IMR-90 (cell line): ENCODE measurements around the gene PPP1R13B. TPM values are rescaled to one million over a fixed set of nuclear protein-coding genes. Genes with fewer than 3 reads are reported as not detected.

ENCODE experiments used
- ATAC-seq: fragments of 200-7000 bp; cut with Tn5 transposase; 2 replicates; pipeline ENCODE4 v1.9.1; 2020; ENCODE audit warnings: low read depth, mild to moderate bottlenecking, moderate library complexity
- BruUV-seq: library from RNA; stranded (reverse); fragments of 400-500 nt; replicated peaks from 2 replicates; lab custom pipeline; 2021; lab: Mats Ljungman, UMichigan
- CTCF ChIA-PET: fragments of 300-600 bp; formaldehyde crosslinking; extraction: SDS; loops from one replicate; lab custom pipeline; 2021; ENCODE audit warnings: antibody characterized with exemption; lab: Yijun Ruan, JAX
- POLR2A ChIA-PET: fragments of 300-600 bp; sonication (Branson Sonifier 250); formaldehyde crosslinking; loops from one replicate; lab custom pipeline; 2022; ENCODE audit warnings: antibody characterized with exemption; ENCODE audit not compliant: unreplicated experiment; lab: Charles Lee
- DNase-seq: peaks from one replicate; pipeline ENCODE4 v3.0.0; 2013
- H2AFZ ChIP-seq: replicated peaks from 2 replicates; pipeline ENCODE3; 2013; ENCODE audit warnings: low read length, mild to moderate bottlenecking; ENCODE audit not compliant: poor library complexity
- H2AK5ac ChIP-seq: 2 replicates; pipeline ENCODE4 v1.6.1; 2013; ENCODE audit warnings: low read depth, low read length, inconsistent platforms
- H2AK9ac ChIP-seq: replicated peaks from 2 replicates; pipeline ENCODE3; 2013; ENCODE audit warnings: mild to moderate bottlenecking, low read depth, low read length, moderate library complexity; ENCODE audit not compliant: poor library complexity
- H2BK120ac ChIP-seq: 2 replicates; pipeline ENCODE4 v1.6.1; 2013; ENCODE audit warnings: low read depth, low read length, inconsistent platforms
- H2BK15ac ChIP-seq: 3 replicates; pipeline ENCODE4 v1.6.1; 2013; ENCODE audit warnings: low read depth, low read length, inconsistent platforms
- H2BK20ac ChIP-seq: 2 replicates; pipeline ENCODE4 v1.6.1; 2013; ENCODE audit warnings: low read depth, mild to moderate bottlenecking, inconsistent platforms, low read length, moderate library complexity
- H2BK5ac ChIP-seq: 2 replicates; pipeline ENCODE4 v1.6.1; 2013; ENCODE audit warnings: mild to moderate bottlenecking, low read depth, low read length, inconsistent platforms; ENCODE audit not compliant: poor library complexity, severe bottlenecking
- H3K14ac ChIP-seq: replicated peaks from 2 replicates; pipeline ENCODE4 v1.6.1; 2013; ENCODE audit warnings: low read depth, low read length, inconsistent platforms
- H3K18ac ChIP-seq: 2 replicates; pipeline ENCODE4 v1.6.1; 2013; ENCODE audit warnings: low read depth, low read length, control low read depth
- H3K23ac ChIP-seq: 2 replicates; pipeline ENCODE4 v1.6.1; 2013; ENCODE audit warnings: low read depth, low read length, inconsistent platforms
- H3K27ac ChIP-seq: 2 replicates; pipeline ENCODE4 v1.5.1; 2013; ENCODE audit warnings: mild to moderate bottlenecking, control low read depth, low read length; ENCODE audit not compliant: insufficient read depth
- H3K27me3 ChIP-seq: 2 replicates; pipeline ENCODE4 v1.6.1; 2013; ENCODE audit warnings: low read length; ENCODE audit not compliant: control insufficient read depth, insufficient read depth
- H3K36me3 ChIP-seq: 2 replicates; pipeline ENCODE4 v1.6.1; 2013; ENCODE audit warnings: low read length, mixed read lengths; ENCODE audit not compliant: control insufficient read depth, insufficient read depth
- H3K4ac ChIP-seq: 2 replicates; pipeline ENCODE4 v1.6.1; 2013; ENCODE audit warnings: low read depth, low read length, inconsistent platforms
- H3K4me1 ChIP-seq: 2 replicates; pipeline ENCODE4 v1.6.1; 2013; ENCODE audit warnings: low read length, mixed read lengths; ENCODE audit not compliant: control insufficient read depth, insufficient read depth
- H3K4me2 ChIP-seq: 2 replicates; pipeline ENCODE4 v1.6.1; 2013; ENCODE audit warnings: low read depth, mild to moderate bottlenecking, control low read depth, low read length, moderate library complexity
- H3K4me3 ChIP-seq: 2 replicates; pipeline ENCODE4 v1.5.1; 2013; ENCODE audit warnings: low read depth, mild to moderate bottlenecking, control low read depth, low read length, moderate library complexity; ENCODE audit not compliant: insufficient read depth
- H3K56ac ChIP-seq: 2 replicates; pipeline ENCODE4 v1.6.1; 2013; ENCODE audit warnings: low read length, inconsistent platforms; ENCODE audit not compliant: insufficient read depth; ENCODE audit errors: extremely low read depth
- H3K79me1 ChIP-seq, 2 experiments: 2 replicates each; pipeline ENCODE4 v1.6.1; 2013; ENCODE audit warnings: low read length in 2 of 2, inconsistent platforms in 1 of 2, low read depth in 1 of 2
- H3K9ac ChIP-seq: 2 replicates; pipeline ENCODE4 v1.6.1; 2013; ENCODE audit warnings: low read depth, low read length, control low read depth
- H3K9me1 ChIP-seq: 2 replicates; pipeline ENCODE4 v1.6.1; 2013; ENCODE audit warnings: low read length, inconsistent platforms; ENCODE audit not compliant: insufficient read depth
- H3K9me3 ChIP-seq: 2 replicates; pipeline ENCODE4 v1.6.1; 2013; ENCODE audit warnings: low read length; ENCODE audit not compliant: control insufficient read depth, insufficient read depth
- H4K20me1 ChIP-seq: 2 replicates; pipeline ENCODE4 v1.6.1; 2013; ENCODE audit warnings: low read length, inconsistent platforms; ENCODE audit not compliant: insufficient read depth
- H4K5ac ChIP-seq: 2 replicates; pipeline ENCODE4 v1.6.1; 2013; ENCODE audit warnings: mild to moderate bottlenecking, low read depth, low read length, control low read depth
- H4K8ac ChIP-seq, 2 experiments: 2 replicates each; pipeline ENCODE4 v1.6.1; 2013; ENCODE audit warnings: low read depth in 2 of 2, low read length in 2 of 2, control low read depth in 1 of 2, inconsistent platforms in 1 of 2
- H4K91ac ChIP-seq: 2 replicates; pipeline ENCODE4 v1.6.1; 2013; ENCODE audit warnings: low read depth, low read length, inconsistent platforms; ENCODE audit not compliant: insufficient read depth
- BHLHE40 ChIP-seq: fragments of 150-350 bp; IDR thresholded peaks from 2 replicates; pipeline ENCODE4 v1.6.1; 2016; ENCODE audit warnings: mild to moderate bottlenecking, low read depth, low read length
- CEBPB ChIP-seq: IDR thresholded peaks from 2 replicates; pipeline ENCODE4 v1.6.1; 2012; ENCODE audit warnings: low read depth, low read length, improper control_type of control experiment
- CHD1 ChIP-seq: IDR thresholded peaks from 2 replicates; pipeline ENCODE4 v1.6.1; 2012; ENCODE audit warnings: low read depth, low read length, improper control_type of control experiment
- MAZ ChIP-seq: IDR thresholded peaks from 2 replicates; pipeline ENCODE4 v1.6.1; 2012; ENCODE audit warnings: low read depth, mild to moderate bottlenecking, low read length, improper control_type of control experiment, moderate library complexity, borderline replicate concordance
- NFE2L2 ChIP-seq: fragments of 150-350 bp; IDR thresholded peaks from 2 replicates; pipeline ENCODE4 v1.6.1; 2016; ENCODE audit warnings: low read depth, mild to moderate bottlenecking, low read length
- POLR2A ChIP-seq: IDR thresholded peaks from 2 replicates; pipeline ENCODE4 v1.6.1; 2012; ENCODE audit warnings: mild to moderate bottlenecking, low read depth, low read length
- RFX5 ChIP-seq: IDR thresholded peaks from 2 replicates; pipeline ENCODE4 v1.8.0; 2012; ENCODE audit warnings: low read depth, mild to moderate bottlenecking, low read length, moderate library complexity
- SMC3 ChIP-seq: fragments of 150-350 bp; IDR thresholded peaks from 2 replicates; pipeline ENCODE4 v1.6.1; 2016; ENCODE audit warnings: low read depth, mild to moderate bottlenecking, antibody characterized with exemption, low read length, moderate library complexity
- WGBS, 2 experiments: methylation state at CpG; one replicate each; pipeline versions ENCODE4 v1.1.5 to v1.1.7; 2013; ENCODE audit warnings: missing lambda C conversion rate in 2 of 2; ENCODE audit not compliant: insufficient read length in 1 of 2; ENCODE audit errors: extremely low coverage in 2 of 2; 5-methylcytosine and 5-hydroxymethylcytosine counted together
- dilution Hi-C: fragments of 300-500 bp; cut with HindIII; formaldehyde crosslinking; loops from one replicate; pipeline ENCODE4 v1.14.3; 2018; ENCODE audit warnings: low sequenced_read_pairs; ENCODE audit not compliant: unreplicated experiment
- in situ Hi-C: fragments of 300-500 bp; cut with MboI; formaldehyde crosslinking; loops from 3 replicates; pipeline ENCODE4 v1.14.3; 2019; ENCODE audit warnings: low sequenced_read_pairs, inconsistent platforms, mixed read lengths
- intact Hi-C: fragments of 100-400 bp; cut with micrococcal nuclease; formaldehyde crosslinking; loops from 2 replicates; pipeline ENCODE4 v1.10.0; 2022
- polyA plus RNA-seq, 3 experiments: library from polyadenylated mRNA; depleted of rRNA; stranded (reverse); fragments of >200 nt; gene quantifications; 2 replicates each; pipeline ENCODE4 v1.2.3, GENCODE V29; 2012; ENCODE audit warnings: low replicate concordance in 1 of 3
- total RNA-seq: library from RNA; depleted of rRNA; stranded (reverse); fragments of >200 nt; gene quantifications from 2 replicates; pipeline ENCODE4 v1.2.3, GENCODE V29; 2012
- TF ChIP-seq, protein P1 (sequence below): fragments of 150-350 bp; IDR thresholded peaks from 2 replicates; pipeline ENCODE4 v1.6.1; 2017; ENCODE audit warnings: mild to moderate bottlenecking, antibody characterized with exemption, low read length, low read depth

Gene PPP1R13B
- total and polyA plus RNA-seq, 2 of the 4 experiments (the other 2 are of a cell fraction) = 1.6 to 2.8 TPM

DNA sequence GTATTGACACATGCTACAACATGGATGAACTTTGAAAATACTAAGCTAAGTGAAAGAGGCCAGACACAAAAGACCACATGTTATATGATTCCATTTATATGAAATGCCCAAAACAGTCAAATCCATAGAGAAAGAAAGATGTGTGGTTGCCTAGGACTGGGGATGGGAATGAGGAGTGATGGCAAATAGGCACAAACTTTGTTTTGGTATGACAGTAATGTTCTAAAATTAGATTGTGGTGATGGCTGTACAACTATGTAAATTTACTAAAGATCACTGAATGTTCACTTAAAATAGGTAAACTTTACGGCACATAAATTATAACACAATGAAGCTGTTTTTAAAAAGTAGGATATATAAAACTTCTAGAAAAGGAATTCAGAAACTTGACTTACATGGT, 41.7 kb downstream of the PPP1R13B start:
- H3K9me1 ChIP-seq = 0 out of 2 replicates have a peak, but pooled peaks cover 3% of the 10 kb centered on the region
- H2BK5ac ChIP-seq = no peak overlapping the region
- ATAC-seq (no peak), DNase-seq (no peak)
- no peak overlapping the region for H2AK5ac ChIP-seq
- no peaks in the 10 kb centered on the region for H3K27me3 ChIP-seq
- H4K8ac ChIP-seq = no peak overlapping the region
- BruUV-seq = no TSS peak
- no peak overlapping the region for H3K4me2 ChIP-seq
- H2BK120ac ChIP-seq = no peak overlapping the region
- no peaks in the 10 kb centered on the region for H3K36me3 ChIP-seq
- peaks cover 2% of the 10 kb centered on the region; the same call in 1 of the 2 replicates for H3K4me1 ChIP-seq
- H3K27ac ChIP-seq = no peak overlapping the region
- H4K5ac ChIP-seq = no peak overlapping the region
- H4K91ac ChIP-seq = no peak overlapping the region
- CTCF ChIA-PET = no interaction called here
- no peaks in the 10 kb centered on the region for H3K9me3 ChIP-seq
- intact Hi-C loops (loop anchor here (5.0 to 10.0 kb wide), 2 partner anchors 117 to 269 kb away; a partner anchor contains a TSS), in situ Hi-C loops (loop anchor here (5.0 kb wide), 1 partner anchor 177 kb away; no protein-coding TSS in a partner anchor), dilution Hi-C loops (no loop called here)
- H2BK20ac ChIP-seq = no peak overlapping the region
- TF ChIP-seq, protein P1, sequence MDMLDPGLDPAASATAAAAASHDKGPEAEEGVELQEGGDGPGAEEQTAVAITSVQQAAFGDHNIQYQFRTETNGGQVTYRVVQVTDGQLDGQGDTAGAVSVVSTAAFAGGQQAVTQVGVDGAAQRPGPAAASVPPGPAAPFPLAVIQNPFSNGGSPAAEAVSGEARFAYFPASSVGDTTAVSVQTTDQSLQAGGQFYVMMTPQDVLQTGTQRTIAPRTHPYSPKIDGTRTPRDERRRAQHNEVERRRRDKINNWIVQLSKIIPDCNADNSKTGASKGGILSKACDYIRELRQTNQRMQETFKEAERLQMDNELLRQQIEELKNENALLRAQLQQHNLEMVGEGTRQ = no peak
- no peak for TF ChIP-seq BHLHE40
- no peak for TF ChIP-seq CEBPB
- no peak for TF ChIP-seq SMC3
- no peak for TF ChIP-seq POLR2A
- no peak for TF ChIP-seq CHD1
- TF ChIP-seq MAZ = no peak
- no peak for TF ChIP-seq NFE2L2
- no peak for TF ChIP-seq RFX5
- POLR2A ChIA-PET = interaction anchor here (0.6 kb wide), 1 partner anchor 11 kb away, joined by 3 read pairs; no protein-coding TSS in a partner anchor
- H3K23ac ChIP-seq = no peak overlapping the region
- H3K9ac ChIP-seq = no peak overlapping the region
- H3K14ac ChIP-seq = no peak overlapping the region
- no peak overlapping the region for H2BK15ac ChIP-seq
- no CpG with 5 or more reads among the region's 1 CpG for WGBS, 2 experiments
- H3K18ac ChIP-seq = no peak overlapping the region
- no peak overlapping the region for H2AK9ac ChIP-seq
- H2AFZ ChIP-seq = no peak overlapping the region
- no peak overlapping the region for H3K56ac ChIP-seq
- peaks cover 0 to 2% of the 10 kb centered on the region in 2 experiments; a peak in 1 of 4 replicates for H3K79me1 ChIP-seq
- no peak overlapping the region for H3K4me3 ChIP-seq
- H3K4ac ChIP-seq = no peak overlapping the region
- H4K20me1 ChIP-seq = no peaks in the 10 kb centered on the region
